Activated B cell treated with CpG ODN at 0.5 μM for 24 hours (primary cell): ENCODE results near the gene ATOX1. TPM values are rescaled to one million over a fixed set of nuclear protein-coding genes. Genes with fewer than 3 reads are reported as not detected.

Experiments used
- ATAC-seq: fragments of 200-7000 bp; cut with Tn5 transposase; one replicate; pipeline ENCODE4 v1.10.0; 2021; ENCODE audit warnings: low read depth, mild to moderate bottlenecking, moderate library complexity
- CTCF ChIA-PET: fragments of 350-600 bp; sonication (Branson Sonifier 250); formaldehyde crosslinking; loops from one replicate; lab custom pipeline; 2021; ENCODE audit warnings: antibody characterized with exemption; lab: Charles Lee
- POLR2A ChIA-PET: fragments of 350-600 bp; sonication (Branson Sonifier 250); formaldehyde crosslinking; loops from one replicate; lab custom pipeline; 2021; ENCODE audit warnings: antibody characterized with exemption; lab: Charles Lee
- DNase-seq: peaks from one replicate; pipeline ENCODE4 v3.0.0; 2022
- H3K27ac Mint-ChIP-seq: one replicate; pipeline ENCODE4 v1.8.0; 2020; ENCODE audit warnings: mixed read lengths
- H3K27me3 Mint-ChIP-seq: one replicate; pipeline ENCODE4 v1.8.0; 2021; ENCODE audit warnings: mixed read lengths
- H3K36me3 Mint-ChIP-seq: one replicate; pipeline ENCODE4 v1.8.0; 2021; ENCODE audit warnings: low read depth, mixed read lengths
- H3K4me1 Mint-ChIP-seq: one replicate; pipeline ENCODE4 v1.8.0; 2021; ENCODE audit warnings: mixed read lengths
- H3K4me3 Mint-ChIP-seq: one replicate; pipeline ENCODE4 v1.8.0; 2020; ENCODE audit warnings: mild to moderate bottlenecking, mixed read lengths
- H3K9me3 Mint-ChIP-seq: one replicate; pipeline ENCODE4 v1.8.0; 2020; ENCODE audit warnings: mixed read lengths
- intact Hi-C: fragments of 100-400 bp; cut with micrococcal nuclease; formaldehyde crosslinking; loops from one replicate; pipeline ENCODE4 v1.15.1; 2024
- total RNA-seq: library from RNA; stranded (reverse); gene quantifications from 2 replicates; pipeline ENCODE4 v1.2.3, GENCODE V29; 2022
- TF ChIP-seq, protein P1 (sequence below): fragments of 200-600 bp; IDR thresholded peaks from one replicate; pipeline ENCODE4 v1.8.0; 2022; ENCODE audit warnings: antibody characterized with exemption, mild to moderate bottlenecking

The ATOX1 gene
- total RNA-seq, 1 donor from 2014 or later: 66.6 TPM

- no peaks in the 10 kb centered on the region for H3K36me3 Mint-ChIP-seq
- DNase-seq (no peak), ATAC-seq (no peak)
- H3K4me1 Mint-ChIP-seq: peaks cover 30% of the 10 kb centered on the region
- ChIA-PET CTCF (interaction anchor here (2.4 to 5.7 kb wide), 2 partner anchors 21 to 57 kb away, joined by 5 to 36 read pairs; no protein-coding TSS in a partner anchor), POLR2A (no interaction called here)
- H3K9me3 Mint-ChIP-seq: no peaks in the 10 kb centered on the region
- H3K4me3 Mint-ChIP-seq: no peak overlapping the region
- intact Hi-C loops: loop anchor here (1.0 kb wide), 1 partner anchor 59 kb away; no protein-coding TSS in a partner anchor
- no peaks in the 10 kb centered on the region for H3K27me3 Mint-ChIP-seq
- TF ChIP-seq, protein P1, sequence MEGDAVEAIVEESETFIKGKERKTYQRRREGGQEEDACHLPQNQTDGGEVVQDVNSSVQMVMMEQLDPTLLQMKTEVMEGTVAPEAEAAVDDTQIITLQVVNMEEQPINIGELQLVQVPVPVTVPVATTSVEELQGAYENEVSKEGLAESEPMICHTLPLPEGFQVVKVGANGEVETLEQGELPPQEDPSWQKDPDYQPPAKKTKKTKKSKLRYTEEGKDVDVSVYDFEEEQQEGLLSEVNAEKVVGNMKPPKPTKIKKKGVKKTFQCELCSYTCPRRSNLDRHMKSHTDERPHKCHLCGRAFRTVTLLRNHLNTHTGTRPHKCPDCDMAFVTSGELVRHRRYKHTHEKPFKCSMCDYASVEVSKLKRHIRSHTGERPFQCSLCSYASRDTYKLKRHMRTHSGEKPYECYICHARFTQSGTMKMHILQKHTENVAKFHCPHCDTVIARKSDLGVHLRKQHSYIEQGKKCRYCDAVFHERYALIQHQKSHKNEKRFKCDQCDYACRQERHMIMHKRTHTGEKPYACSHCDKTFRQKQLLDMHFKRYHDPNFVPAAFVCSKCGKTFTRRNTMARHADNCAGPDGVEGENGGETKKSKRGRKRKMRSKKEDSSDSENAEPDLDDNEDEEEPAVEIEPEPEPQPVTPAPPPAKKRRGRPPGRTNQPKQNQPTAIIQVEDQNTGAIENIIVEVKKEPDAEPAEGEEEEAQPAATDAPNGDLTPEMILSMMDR: no peak
- no peak overlapping the region for H3K27ac Mint-ChIP-seq
These were observed 39.8 kb downstream of the ATOX1 start for GRCh38 chr5:151718646-151719045.

DNA sequence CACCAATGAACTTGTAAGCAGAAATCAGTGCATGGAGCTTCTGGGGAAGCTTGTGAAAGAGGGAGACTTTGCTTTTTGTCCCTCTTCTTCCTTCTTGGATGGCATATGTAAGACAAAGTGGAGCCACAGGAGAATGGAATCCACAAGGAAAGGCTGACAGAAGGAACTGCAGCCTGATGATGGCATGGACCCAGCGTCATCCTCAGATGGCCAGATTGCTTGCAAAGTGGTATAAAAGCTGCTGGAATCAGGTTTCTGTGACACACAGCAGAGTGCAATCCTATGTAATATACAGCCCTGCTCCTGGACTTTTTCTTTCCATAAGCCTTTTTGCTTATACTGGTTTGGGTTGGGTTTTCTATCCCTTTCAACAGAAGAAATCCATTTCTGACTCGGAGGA, 40.3 kb downstream of the ATOX1 start:
- TF ChIP-seq, protein P1: no peak
- ChIA-PET CTCF (interaction anchor here (1.5 to 5.7 kb wide), 3 partner anchors 22 to 59 kb away, joined by 5 to 36 read pairs (median 9); no protein-coding TSS in a partner anchor), POLR2A (no interaction called here)
- DNase-seq (no peak), ATAC-seq (no peak)
- Mint-ChIP-seq H3K27ac (no peak overlapping the region), H3K9me3 (no peaks in the 10 kb centered on the region), H3K36me3 (no peaks in the 10 kb centered on the region), H3K27me3 (no peaks in the 10 kb centered on the region), H3K4me1 (peaks cover 30% of the 10 kb centered on the region), H3K4me3 (no peak overlapping the region)
- intact Hi-C loops: no loop called here

DNA sequence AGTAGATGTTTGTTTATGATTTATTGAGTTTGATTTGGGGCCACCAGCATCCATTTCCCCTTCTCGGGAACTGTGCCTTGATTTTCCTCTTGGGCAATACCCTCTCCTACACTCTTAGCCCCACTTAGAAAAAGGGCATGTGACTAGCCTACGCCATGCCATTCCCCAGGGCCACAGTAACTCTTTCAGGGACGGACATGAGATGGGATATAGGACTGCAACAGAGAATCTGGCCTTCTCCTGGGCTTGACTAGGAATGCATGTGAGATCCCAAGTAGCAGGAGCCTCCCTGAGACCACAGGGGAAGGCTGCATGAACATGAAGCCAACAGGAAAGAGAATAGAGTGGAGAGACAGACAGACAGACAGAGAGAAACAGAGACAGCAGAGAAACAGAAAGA, 41.0 kb downstream of the ATOX1 start:
- Mint-ChIP-seq H3K36me3 (no peaks in the 10 kb centered on the region), H3K4me1 (peaks cover 22% of the 10 kb centered on the region), H3K9me3 (no peaks in the 10 kb centered on the region), H3K27me3 (no peaks in the 10 kb centered on the region), H3K4me3 (no peak overlapping the region), H3K27ac (no peak overlapping the region)
- no peak for DNase-seq
- TF ChIP-seq, protein P1: no peak
- CTCF ChIA-PET: interaction anchor here (1.5 kb wide), 1 partner anchor 59 kb away, joined by 9 read pairs; no protein-coding TSS in a partner anchor
- ATAC-seq: no peak
- intact Hi-C loops: no loop called here
- POLR2A ChIA-PET: no interaction called here

GRCh38 chr5:151709109-151709735, 49.2 kb downstream of the ATOX1 start:
- Mint-ChIP-seq H3K4me3 (no peak overlapping the region), H3K4me1 (peaks cover 9% of the 10 kb centered on the region), H3K9me3 (peaks cover 6% of the 10 kb centered on the region), H3K36me3 (no peaks in the 10 kb centered on the region), H3K27me3 (no peaks in the 10 kb centered on the region), H3K27ac (no peak overlapping the region)
- TF ChIP-seq, protein P1: no peak
- DNase-seq (no peak), ATAC-seq (no peak)
- CTCF ChIA-PET: no interaction called here
- intact Hi-C loops: no loop called here
- POLR2A ChIA-PET: interaction anchor here (0.6 kb wide), 1 partner anchor 929 kb away, joined by 3 read pairs; no protein-coding TSS in a partner anchor

DNA sequence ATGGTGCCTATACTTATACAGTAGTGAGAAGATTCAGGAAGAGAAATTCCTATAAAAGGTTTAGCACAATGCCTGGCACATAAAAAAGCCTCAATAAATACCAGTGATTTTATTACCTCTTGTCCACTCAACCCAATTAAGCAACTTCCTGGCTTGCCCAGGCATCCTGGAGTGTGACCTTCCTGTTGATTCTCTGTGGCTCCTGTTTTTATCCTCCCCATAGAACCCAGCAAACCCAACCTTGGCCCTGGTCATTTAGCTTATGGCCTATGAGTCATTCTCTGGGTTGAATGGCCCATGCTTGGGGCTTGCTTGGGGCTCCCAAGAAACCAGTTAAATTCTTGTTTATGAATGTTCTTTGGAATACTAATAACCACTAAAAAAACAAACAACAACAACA, 50.3 kb downstream of the ATOX1 start:
- DNase-seq: no peak

More for the DNA sequence above, 50.3 kb downstream of the ATOX1 start:
- ATAC-seq: no peak
- Mint-ChIP-seq H3K9me3 (peaks cover 6% of the 10 kb centered on the region), H3K36me3 (no peaks in the 10 kb centered on the region), H3K27ac (no peak overlapping the region), H3K27me3 (no peaks in the 10 kb centered on the region), H3K4me3 (no peak overlapping the region), H3K4me1 (peaks cover 13% of the 10 kb centered on the region)
- CTCF ChIA-PET: no interaction called here
- intact Hi-C loops: no loop called here
- TF ChIP-seq, protein P1: no peak
- POLR2A ChIA-PET: no interaction called here
